Measurements from ENCODE around the gene PPIL4.

DNA sequence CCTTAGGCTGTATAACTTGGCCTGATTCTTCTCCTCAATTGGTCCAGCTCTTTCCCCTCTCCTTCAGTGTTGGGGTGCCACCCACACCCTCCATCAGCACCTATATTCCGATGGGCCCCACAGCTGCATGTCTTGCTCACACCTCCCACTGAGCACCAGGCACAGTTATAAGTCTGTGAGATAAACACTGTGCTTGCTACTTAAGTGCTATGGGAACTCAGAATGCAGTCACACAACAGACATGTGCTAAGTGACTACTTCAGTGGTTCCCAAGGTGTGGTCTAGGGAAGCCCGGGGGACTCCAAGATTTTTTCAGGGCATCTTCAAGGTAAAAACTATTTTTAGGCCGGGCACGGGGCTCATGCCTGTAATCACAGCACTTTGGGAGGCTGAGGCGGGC is 68.3 kb downstream of the PPIL4 start:
- no peak for TF ChIP-seq POLR2AphosphoS5 (IDR thresholded peaks at IDR 0.05; ENCODE audit: borderline replicate concordance, low read depth, low read length)
- TF ChIP-seq EZH2 (IDR thresholded peaks at IDR 0.05), result no peak

All from SK-N-MC (cell line).